IMR-90 (cell line): ENCODE results near the gene FBN3. TPM values are rescaled to one million over a fixed set of nuclear protein-coding genes. Genes with fewer than 3 reads are reported as not detected.

ENCODE experiments used
- ATAC-seq: fragments of 200-7000 bp; cut with Tn5 transposase; 2 replicates; pipeline ENCODE4 v1.9.1; 2020; ENCODE audit warnings: low read depth, mild to moderate bottlenecking, moderate library complexity
- BruUV-seq: library from RNA; stranded (reverse); fragments of 400-500 nt; replicated peaks from 2 replicates; lab custom pipeline; 2021; lab: Mats Ljungman, UMichigan
- CTCF ChIA-PET: fragments of 300-600 bp; formaldehyde crosslinking; extraction: SDS; loops from one replicate; lab custom pipeline; 2021; ENCODE audit warnings: antibody characterized with exemption; lab: Yijun Ruan, JAX
- POLR2A ChIA-PET: fragments of 300-600 bp; sonication (Branson Sonifier 250); formaldehyde crosslinking; loops from one replicate; lab custom pipeline; 2022; ENCODE audit warnings: antibody characterized with exemption; ENCODE audit not compliant: unreplicated experiment; lab: Charles Lee
- DNase-seq: peaks from one replicate; pipeline ENCODE4 v3.0.0; 2013
- H2AFZ ChIP-seq: replicated peaks from 2 replicates; pipeline ENCODE3; 2013; ENCODE audit warnings: low read length, mild to moderate bottlenecking; ENCODE audit not compliant: poor library complexity
- H2AK5ac ChIP-seq: 2 replicates; pipeline ENCODE4 v1.6.1; 2013; ENCODE audit warnings: low read depth, low read length, inconsistent platforms
- H2AK9ac ChIP-seq: replicated peaks from 2 replicates; pipeline ENCODE3; 2013; ENCODE audit warnings: mild to moderate bottlenecking, low read depth, low read length, moderate library complexity; ENCODE audit not compliant: poor library complexity
- H2BK120ac ChIP-seq: 2 replicates; pipeline ENCODE4 v1.6.1; 2013; ENCODE audit warnings: low read depth, low read length, inconsistent platforms
- H2BK15ac ChIP-seq: 3 replicates; pipeline ENCODE4 v1.6.1; 2013; ENCODE audit warnings: low read depth, low read length, inconsistent platforms
- H2BK20ac ChIP-seq: 2 replicates; pipeline ENCODE4 v1.6.1; 2013; ENCODE audit warnings: low read depth, mild to moderate bottlenecking, inconsistent platforms, low read length, moderate library complexity
- H2BK5ac ChIP-seq: 2 replicates; pipeline ENCODE4 v1.6.1; 2013; ENCODE audit warnings: mild to moderate bottlenecking, low read depth, low read length, inconsistent platforms; ENCODE audit not compliant: poor library complexity, severe bottlenecking
- H3K14ac ChIP-seq: replicated peaks from 2 replicates; pipeline ENCODE4 v1.6.1; 2013; ENCODE audit warnings: low read depth, low read length, inconsistent platforms
- H3K18ac ChIP-seq: 2 replicates; pipeline ENCODE4 v1.6.1; 2013; ENCODE audit warnings: low read depth, low read length, control low read depth
- H3K23ac ChIP-seq: 2 replicates; pipeline ENCODE4 v1.6.1; 2013; ENCODE audit warnings: low read depth, low read length, inconsistent platforms
- H3K27ac ChIP-seq: 2 replicates; pipeline ENCODE4 v1.5.1; 2013; ENCODE audit warnings: mild to moderate bottlenecking, control low read depth, low read length; ENCODE audit not compliant: insufficient read depth
- H3K27me3 ChIP-seq: 2 replicates; pipeline ENCODE4 v1.6.1; 2013; ENCODE audit warnings: low read length; ENCODE audit not compliant: control insufficient read depth, insufficient read depth
- H3K36me3 ChIP-seq: 2 replicates; pipeline ENCODE4 v1.6.1; 2013; ENCODE audit warnings: low read length, mixed read lengths; ENCODE audit not compliant: control insufficient read depth, insufficient read depth
- H3K4ac ChIP-seq: 2 replicates; pipeline ENCODE4 v1.6.1; 2013; ENCODE audit warnings: low read depth, low read length, inconsistent platforms
- H3K4me1 ChIP-seq: 2 replicates; pipeline ENCODE4 v1.6.1; 2013; ENCODE audit warnings: low read length, mixed read lengths; ENCODE audit not compliant: control insufficient read depth, insufficient read depth
- H3K4me2 ChIP-seq: 2 replicates; pipeline ENCODE4 v1.6.1; 2013; ENCODE audit warnings: low read depth, mild to moderate bottlenecking, control low read depth, low read length, moderate library complexity
- H3K4me3 ChIP-seq: 2 replicates; pipeline ENCODE4 v1.5.1; 2013; ENCODE audit warnings: low read depth, mild to moderate bottlenecking, control low read depth, low read length, moderate library complexity; ENCODE audit not compliant: insufficient read depth
- H3K56ac ChIP-seq: 2 replicates; pipeline ENCODE4 v1.6.1; 2013; ENCODE audit warnings: low read length, inconsistent platforms; ENCODE audit not compliant: insufficient read depth; ENCODE audit errors: extremely low read depth
- H3K79me1 ChIP-seq, 2 experiments: 2 replicates each; pipeline ENCODE4 v1.6.1; 2013; ENCODE audit warnings: low read length in 2 of 2, inconsistent platforms in 1 of 2, low read depth in 1 of 2
- H3K9ac ChIP-seq: 2 replicates; pipeline ENCODE4 v1.6.1; 2013; ENCODE audit warnings: low read depth, low read length, control low read depth
- H3K9me1 ChIP-seq: 2 replicates; pipeline ENCODE4 v1.6.1; 2013; ENCODE audit warnings: low read length, inconsistent platforms; ENCODE audit not compliant: insufficient read depth
- H3K9me3 ChIP-seq: 2 replicates; pipeline ENCODE4 v1.6.1; 2013; ENCODE audit warnings: low read length; ENCODE audit not compliant: control insufficient read depth, insufficient read depth
- H4K20me1 ChIP-seq: 2 replicates; pipeline ENCODE4 v1.6.1; 2013; ENCODE audit warnings: low read length, inconsistent platforms; ENCODE audit not compliant: insufficient read depth
- H4K5ac ChIP-seq: 2 replicates; pipeline ENCODE4 v1.6.1; 2013; ENCODE audit warnings: mild to moderate bottlenecking, low read depth, low read length, control low read depth
- H4K8ac ChIP-seq, 2 experiments: 2 replicates each; pipeline ENCODE4 v1.6.1; 2013; ENCODE audit warnings: low read depth in 2 of 2, low read length in 2 of 2, control low read depth in 1 of 2, inconsistent platforms in 1 of 2
- H4K91ac ChIP-seq: 2 replicates; pipeline ENCODE4 v1.6.1; 2013; ENCODE audit warnings: low read depth, low read length, inconsistent platforms; ENCODE audit not compliant: insufficient read depth
- BHLHE40 ChIP-seq: fragments of 150-350 bp; IDR thresholded peaks from 2 replicates; pipeline ENCODE4 v1.6.1; 2016; ENCODE audit warnings: mild to moderate bottlenecking, low read depth, low read length
- CHD1 ChIP-seq: IDR thresholded peaks from 2 replicates; pipeline ENCODE4 v1.6.1; 2012; ENCODE audit warnings: low read depth, low read length, improper control_type of control experiment
- FOS ChIP-seq: fragments of 150-350 bp; IDR thresholded peaks from 2 replicates; pipeline ENCODE4 v1.6.1; 2016; ENCODE audit warnings: low read depth, low read length
- MAFK ChIP-seq: IDR thresholded peaks from 2 replicates; pipeline ENCODE4 v1.6.1; 2012; ENCODE audit warnings: low read depth, low read length, improper control_type of control experiment
- MAZ ChIP-seq: IDR thresholded peaks from 2 replicates; pipeline ENCODE4 v1.6.1; 2012; ENCODE audit warnings: low read depth, mild to moderate bottlenecking, low read length, improper control_type of control experiment, moderate library complexity, borderline replicate concordance
- MXI1 ChIP-seq: IDR thresholded peaks from 2 replicates; pipeline ENCODE4 v1.6.1; 2012; ENCODE audit warnings: low read depth, mild to moderate bottlenecking, low read length, moderate library complexity, borderline replicate concordance
- NFE2L2 ChIP-seq: fragments of 150-350 bp; IDR thresholded peaks from 2 replicates; pipeline ENCODE4 v1.6.1; 2016; ENCODE audit warnings: low read depth, mild to moderate bottlenecking, low read length
- POLR2A ChIP-seq: IDR thresholded peaks from 2 replicates; pipeline ENCODE4 v1.6.1; 2012; ENCODE audit warnings: mild to moderate bottlenecking, low read depth, low read length
- RCOR1 ChIP-seq: IDR thresholded peaks from 2 replicates; pipeline ENCODE4 v1.6.1; 2012; ENCODE audit warnings: mild to moderate bottlenecking, low read length, improper control_type of control experiment; ENCODE audit not compliant: insufficient replicate concordance
- RFX5 ChIP-seq: IDR thresholded peaks from 2 replicates; pipeline ENCODE4 v1.8.0; 2012; ENCODE audit warnings: low read depth, mild to moderate bottlenecking, low read length, moderate library complexity
- SMC3 ChIP-seq: fragments of 150-350 bp; IDR thresholded peaks from 2 replicates; pipeline ENCODE4 v1.6.1; 2016; ENCODE audit warnings: low read depth, mild to moderate bottlenecking, antibody characterized with exemption, low read length, moderate library complexity
- USF2 ChIP-seq: fragments of 150-350 bp; IDR thresholded peaks from 2 replicates; pipeline ENCODE4 v1.6.1; 2017; ENCODE audit warnings: mild to moderate bottlenecking, antibody characterized with exemption, low read length, low read depth
- WGBS, 2 experiments: methylation state at CpG; one replicate each; pipeline versions ENCODE4 v1.1.5 to v1.1.7; 2013; ENCODE audit warnings: missing lambda C conversion rate in 2 of 2; ENCODE audit not compliant: insufficient read length in 1 of 2; ENCODE audit errors: extremely low coverage in 2 of 2; 5-methylcytosine and 5-hydroxymethylcytosine counted together
- dilution Hi-C: fragments of 300-500 bp; cut with HindIII; formaldehyde crosslinking; loops from one replicate; pipeline ENCODE4 v1.14.3; 2018; ENCODE audit warnings: low sequenced_read_pairs; ENCODE audit not compliant: unreplicated experiment
- in situ Hi-C: fragments of 300-500 bp; cut with MboI; formaldehyde crosslinking; loops from 3 replicates; pipeline ENCODE4 v1.14.3; 2019; ENCODE audit warnings: low sequenced_read_pairs, inconsistent platforms, mixed read lengths
- intact Hi-C: fragments of 100-400 bp; cut with micrococcal nuclease; formaldehyde crosslinking; loops from 2 replicates; pipeline ENCODE4 v1.10.0; 2022
- polyA plus RNA-seq, 3 experiments: library from polyadenylated mRNA; depleted of rRNA; stranded (reverse); fragments of >200 nt; gene quantifications; 2 replicates each; pipeline ENCODE4 v1.2.3, GENCODE V29; 2012; ENCODE audit warnings: low replicate concordance in 1 of 3
- total RNA-seq: library from RNA; depleted of rRNA; stranded (reverse); fragments of >200 nt; gene quantifications from 2 replicates; pipeline ENCODE4 v1.2.3, GENCODE V29; 2012
- TF ChIP-seq, protein P1 (sequence below): fragments of 150-350 bp; IDR thresholded peaks from 2 replicates; pipeline ENCODE4 v1.6.1; 2016; ENCODE audit warnings: low read depth, mild to moderate bottlenecking, low read length, moderate library complexity, borderline replicate concordance

FBN3 gene
- total and polyA plus RNA-seq, 2 of the 4 experiments (the other 2 are of a cell fraction): not detected

DNA sequence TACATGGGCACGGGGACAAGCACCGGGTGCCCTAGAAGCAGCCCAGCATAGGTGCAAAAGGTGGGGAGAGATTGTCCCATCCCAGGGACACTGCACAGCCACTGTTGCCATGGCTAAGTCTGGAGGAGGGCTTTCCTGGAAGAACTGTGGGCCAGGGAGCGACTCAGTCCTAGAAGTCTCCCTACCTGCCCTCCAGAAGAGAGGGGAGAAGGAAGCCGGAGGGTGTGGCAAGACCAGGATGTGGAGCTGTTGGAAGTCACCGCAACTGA is 2.3 kb upstream of the FBN3 start:
- Histone ChIP-seq H2AK5ac (no peak overlapping the region), H3K9ac (no peak overlapping the region), H4K5ac (no peak overlapping the region), H2BK15ac (no peak overlapping the region), H3K4me3 (no peak overlapping the region), H3K4me2 (no peak overlapping the region), H3K56ac (no peak overlapping the region), H4K91ac (no peak overlapping the region), H3K18ac (no peak overlapping the region), H2AFZ (peak overlapping the region; percentile 32), H4K8ac (no peak overlapping the region), H2BK5ac (no peak overlapping the region), H3K14ac (no peak overlapping the region), H3K27me3 (peaks cover 53% of the 10 kb centered on the region), H2BK20ac (no peak overlapping the region), H2AK9ac (peak overlapping the region; percentile 61), H3K79me1 (no peaks in the 10 kb centered on the region), H3K4me1 (peaks cover 5% of the 10 kb centered on the region), H3K27ac (no peak overlapping the region), H3K9me3 (no peaks in the 10 kb centered on the region), H3K23ac (no peak overlapping the region), H3K4ac (no peak overlapping the region), H4K20me1 (no peaks in the 10 kb centered on the region), H2BK120ac (no peak overlapping the region), H3K36me3 (no peaks in the 10 kb centered on the region), H3K9me1 (no peaks in the 10 kb centered on the region; the same call in 1 of the 2 replicates)
- dilution Hi-C loops (no loop called here), in situ Hi-C loops (no loop called here), intact Hi-C loops (no loop called here)
- CTCF ChIA-PET: interaction anchor here (0.7 kb wide), 1 partner anchor 36 kb away, joined by 3 read pairs; no protein-coding TSS in a partner anchor
- POLR2A ChIA-PET: no interaction called here
- TF ChIP-seq USF2 (no peak), BHLHE40 (no peak), RFX5 (no peak), FOS (no peak), MAZ (no peak), RCOR1 (no peak), NFE2L2 (no peak), POLR2A (no peak), CHD1 (no peak), MXI1 (no peak), MAFK (no peak), SMC3 (no peak)
- TF ChIP-seq, protein P1, sequence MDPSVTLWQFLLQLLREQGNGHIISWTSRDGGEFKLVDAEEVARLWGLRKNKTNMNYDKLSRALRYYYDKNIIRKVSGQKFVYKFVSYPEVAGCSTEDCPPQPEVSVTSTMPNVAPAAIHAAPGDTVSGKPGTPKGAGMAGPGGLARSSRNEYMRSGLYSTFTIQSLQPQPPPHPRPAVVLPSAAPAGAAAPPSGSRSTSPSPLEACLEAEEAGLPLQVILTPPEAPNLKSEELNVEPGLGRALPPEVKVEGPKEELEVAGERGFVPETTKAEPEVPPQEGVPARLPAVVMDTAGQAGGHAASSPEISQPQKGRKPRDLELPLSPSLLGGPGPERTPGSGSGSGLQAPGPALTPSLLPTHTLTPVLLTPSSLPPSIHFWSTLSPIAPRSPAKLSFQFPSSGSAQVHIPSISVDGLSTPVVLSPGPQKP: no peak
- DNase-seq (no peak), ATAC-seq (no peak)
- BruUV-seq: no TSS peak
- WGBS, 2 experiments: 51% methylated on average over 4 of the region's 5 CpGs; no CpG with 5 or more reads in 1 of the 2 experiments
